HUES6 (cell line): Measurements from ENCODE around the gene HOXB3.

Source experiments
- H3K27ac ChIP-seq: 2 replicates; pipeline ENCODE4 v1.7.0; 2013; ENCODE audit warnings: low read depth, mild to moderate bottlenecking, low read length, inconsistent platforms
- H3K27me3 ChIP-seq: 2 replicates; pipeline ENCODE4 v1.6.1; 2013; ENCODE audit warnings: low read length; ENCODE audit not compliant: control insufficient read depth, insufficient read depth
- H3K36me3 ChIP-seq: 2 replicates; pipeline ENCODE4 v1.6.1; 2013; ENCODE audit warnings: low read length; ENCODE audit not compliant: control insufficient read depth, insufficient read depth
- H3K4me1 ChIP-seq: 2 replicates; pipeline ENCODE4 v1.6.1; 2013; ENCODE audit warnings: low read length; ENCODE audit not compliant: control insufficient read depth, insufficient read depth
- H3K4me3 ChIP-seq: 2 replicates; pipeline ENCODE4 v1.5.1; 2013; ENCODE audit warnings: low read depth, low read length
- H3K9ac ChIP-seq: one replicate; pipeline ENCODE4 v1.6.1; 2013; ENCODE audit warnings: mild to moderate bottlenecking, low read length
- H3K9me3 ChIP-seq: 2 replicates; pipeline ENCODE4 v1.6.1; 2013; ENCODE audit warnings: low read depth, low read length; ENCODE audit not compliant: control insufficient read depth, insufficient read depth

HOXB3 gene

GRCh38 chr17:48588528-48588927 lies 1.5 kb downstream of the HOXB3 start:
- Histone ChIP-seq H3K9me3 (no peaks in the 10 kb centered on the region), H3K4me1 (peaks cover 13% of the 10 kb centered on the region), H3K9ac (peak overlapping the region; percentile 83), H3K36me3 (no peaks in the 10 kb centered on the region; the same call in 1 of the 2 replicates), H3K27me3 (peaks cover 100% of the 10 kb centered on the region), H3K27ac (no peak overlapping the region; the same call in 1 of the 2 replicates), H3K4me3 (peak overlapping the region; percentile 57; the same call in 1 of the 2 replicates)

- no peak overlapping the region; the same call in 1 of the 2 replicates for H3K27ac ChIP-seq
- H3K36me3 ChIP-seq = no peaks in the 10 kb centered on the region; the same call in 1 of the 2 replicates
- H3K9ac ChIP-seq = peak overlapping the region; percentile 83
- H3K9me3 ChIP-seq = no peaks in the 10 kb centered on the region
- peaks cover 100% of the 10 kb centered on the region for H3K27me3 ChIP-seq
- H3K4me1 ChIP-seq = peaks cover 13% of the 10 kb centered on the region
- H3K4me3 ChIP-seq = peak overlapping the region; percentile 57; the same call in 1 of the 2 replicates
Observed at GRCh38 chr17:48588074-48588415, 2.0 kb downstream of the HOXB3 start.

GRCh38 chr17:48587276-48588073 lies 2.6 kb downstream of the HOXB3 start:
- peaks cover 100% of the 10 kb centered on the region for H3K27me3 ChIP-seq
- no peaks in the 10 kb centered on the region for H3K9me3 ChIP-seq
- H3K9ac ChIP-seq = peak overlapping the region; percentile 83
- H3K36me3 ChIP-seq = no peaks in the 10 kb centered on the region; the same call in 1 of the 2 replicates
- peak overlapping the region; percentile 57; the same call in 1 of the 2 replicates for H3K4me3 ChIP-seq
- peaks cover 13% of the 10 kb centered on the region for H3K4me1 ChIP-seq
- H3K27ac ChIP-seq = no peak overlapping the region; the same call in 1 of the 2 replicates

- peak overlapping the region; percentile 83 for H3K9ac ChIP-seq
- H3K27me3 ChIP-seq = peaks cover 100% of the 10 kb centered on the region
- H3K9me3 ChIP-seq = no peaks in the 10 kb centered on the region
- peaks cover 15% of the 10 kb centered on the region for H3K4me1 ChIP-seq
- H3K27ac ChIP-seq = no peak overlapping the region; the same call in 1 of the 2 replicates
- peak overlapping the region; percentile 57 for H3K4me3 ChIP-seq
- H3K36me3 ChIP-seq = no peaks in the 10 kb centered on the region; the same call in 1 of the 2 replicates
Observed at GRCh38 chr17:48586355-48587258, 3.4 kb downstream of the HOXB3 start.

- Histone ChIP-seq H3K9ac (peak overlapping the region; percentile 80), H3K4me1 (peaks cover 18% of the 10 kb centered on the region), H3K4me3 (peak overlapping the region; percentile 44; the same call in 1 of the 2 replicates), H3K27ac (no peak overlapping the region; the same call in 1 of the 2 replicates), H3K9me3 (no peaks in the 10 kb centered on the region), H3K27me3 (peaks cover 100% of the 10 kb centered on the region), H3K36me3 (no peaks in the 10 kb centered on the region; the same call in 1 of the 2 replicates)
Observed at GRCh38 chr17:48584223-48584741, 5.8 kb downstream of the HOXB3 start.

- peak overlapping the region; percentile 6; the same call in 1 of the 2 replicates for H3K27ac ChIP-seq
- peaks cover 100% of the 10 kb centered on the region for H3K27me3 ChIP-seq
- H3K4me3 ChIP-seq = peak overlapping the region; percentile 44; the same call in 1 of the 2 replicates
- no peaks in the 10 kb centered on the region for H3K9me3 ChIP-seq
- peaks cover 17% of the 10 kb centered on the region for H3K4me1 ChIP-seq
- peak overlapping the region; percentile 80 for H3K9ac ChIP-seq
- H3K36me3 ChIP-seq = no peaks in the 10 kb centered on the region; the same call in 1 of the 2 replicates
Observed at GRCh38 chr17:48583708-48584222, 6.3 kb downstream of the HOXB3 start.

- peaks cover 100% of the 10 kb centered on the region for H3K27me3 ChIP-seq
- H3K9me3 ChIP-seq = no peaks in the 10 kb centered on the region
- peaks cover 20% of the 10 kb centered on the region for H3K4me1 ChIP-seq
- peak overlapping the region; percentile 44; the same call in 1 of the 2 replicates for H3K4me3 ChIP-seq
- H3K36me3 ChIP-seq = no peaks in the 10 kb centered on the region; the same call in 1 of the 2 replicates
- peak overlapping the region; percentile 80 for H3K9ac ChIP-seq
- H3K27ac ChIP-seq = no peak overlapping the region; the same call in 1 of the 2 replicates
Observed at GRCh38 chr17:48582750-48583069, 7.3 kb downstream of the HOXB3 start.

- Histone ChIP-seq H3K9me3 (no peaks in the 10 kb centered on the region), H3K27me3 (peaks cover 100% of the 10 kb centered on the region)
Observed at GRCh38 chr17:48579760-48580554, 10.1 kb downstream of the HOXB3 start.

GRCh38 chr17:48579471-48579759 lies 10.6 kb downstream of the HOXB3 start:
- Histone ChIP-seq H3K36me3 (no peaks in the 10 kb centered on the region; the same call in 1 of the 2 replicates), H3K27ac (no peak overlapping the region), H3K4me3 (peak overlapping the region; percentile 60; the same call in 1 of the 2 replicates), H3K9me3 (no peaks in the 10 kb centered on the region), H3K4me1 (peaks cover 26% of the 10 kb centered on the region; the same call in 1 of the 2 replicates), H3K9ac (peak overlapping the region; percentile 91), H3K27me3 (peaks cover 100% of the 10 kb centered on the region)

More at GRCh38 chr17:48579760-48580554, 10.1 kb downstream of the HOXB3 start:
- Histone ChIP-seq H3K4me1 (peaks cover 25% of the 10 kb centered on the region), H3K4me3 (peak overlapping the region; percentile 60; the same call in 1 of the 2 replicates), H3K36me3 (no peaks in the 10 kb centered on the region; the same call in 1 of the 2 replicates), H3K27ac (no peak overlapping the region; the same call in 1 of the 2 replicates), H3K9ac (peak overlapping the region; percentile 91)
